GM23338 (cell line): ENCODE data around the gene ABCC9. TPM values are rescaled to one million over a fixed set of nuclear protein-coding genes. Genes with fewer than 3 reads are reported as not detected.

Source experiments
- ATAC-seq: fragments of 200-7000 bp; cut with Tn5 transposase; 3 replicates; pipeline ENCODE4 v1.9.1; 2020
- DNase-seq: peaks from one replicate; pipeline ENCODE4 v3.0.0-alpha.2; 2015; ENCODE audit warnings: low spot score
- H2AFZ ChIP-seq: fragments of 200-600 bp; sonication (generic); 2 replicates; pipeline ENCODE4 v1.8.0; 2016; ENCODE audit warnings: antibody characterized with exemption, mild to moderate bottlenecking, moderate library complexity
- H3F3A ChIP-seq: fragments of 200-600 bp; sonication (generic); replicated peaks from 2 replicates; pipeline ENCODE4 v1.8.0; 2017; ENCODE audit warnings: antibody characterized with exemption, mixed run types, low read depth
- H3K27ac ChIP-seq: fragments of 200-600 bp; sonication (generic); 2 replicates; pipeline ENCODE4 v1.6.1; 2016; ENCODE audit warnings: low read depth
- H3K27me3 ChIP-seq: fragments of 200-600 bp; sonication (generic); 2 replicates; pipeline ENCODE4 v1.8.0; 2016; ENCODE audit warnings: mild to moderate bottlenecking, mixed run types, moderate library complexity; ENCODE audit not compliant: insufficient read depth
- H3K36me3 ChIP-seq: fragments of 200-600 bp; sonication (generic); 2 replicates; pipeline ENCODE4 v1.8.0; 2016; ENCODE audit warnings: mild to moderate bottlenecking; ENCODE audit not compliant: insufficient read depth
- H3K4me1 ChIP-seq: fragments of 200-600 bp; sonication (generic); 2 replicates; pipeline ENCODE4 v1.8.0; 2016; ENCODE audit warnings: mild to moderate bottlenecking, moderate library complexity; ENCODE audit not compliant: insufficient read depth
- H3K4me2 ChIP-seq: fragments of 200-600 bp; sonication (generic); 2 replicates; pipeline ENCODE4 v1.7.1; 2017; ENCODE audit warnings: mixed run types
- H3K4me3 ChIP-seq: fragments of 200-600 bp; sonication (generic); 2 replicates; pipeline ENCODE4 v1.6.1; 2016; ENCODE audit warnings: mixed run types
- H3K79me2 ChIP-seq: fragments of 200-600 bp; sonication (generic); replicated peaks from 2 replicates; pipeline ENCODE4 v1.8.0; 2017; ENCODE audit warnings: mild to moderate bottlenecking; ENCODE audit not compliant: insufficient read depth
- H3K9me2 ChIP-seq: fragments of 200-600 bp; sonication (generic); 2 replicates; pipeline ENCODE4 v1.8.0; 2017; ENCODE audit not compliant: insufficient read depth
- H4K20me1 ChIP-seq: fragments of 200-600 bp; sonication (generic); replicated peaks from 2 replicates; pipeline ENCODE4 v1.8.0; 2017; ENCODE audit warnings: mild to moderate bottlenecking; ENCODE audit not compliant: insufficient read depth
- H3K27ac Mint-ChIP-seq: 2 replicates; pipeline ENCODE4 v1.8.0; 2020; ENCODE audit warnings: inconsistent platforms, mild to moderate bottlenecking, moderate library complexity, mixed read lengths
- H3K27me3 Mint-ChIP-seq: 3 replicates; pipeline ENCODE4 v1.8.0; 2022; ENCODE audit warnings: low read depth, mild to moderate bottlenecking, moderate library complexity, mixed read lengths, inconsistent platforms; ENCODE audit not compliant: insufficient read depth, poor library complexity
- H3K36me3 Mint-ChIP-seq: 3 replicates; pipeline ENCODE4 v1.8.0; 2021; ENCODE audit warnings: low read depth, mild to moderate bottlenecking, inconsistent platforms, moderate library complexity, mixed read lengths
- H3K4me1 Mint-ChIP-seq: 3 replicates; pipeline ENCODE4 v1.8.0; 2020; ENCODE audit warnings: mild to moderate bottlenecking, inconsistent platforms, mixed read lengths
- H3K4me3 Mint-ChIP-seq: 3 replicates; pipeline ENCODE4 v1.8.0; 2021; ENCODE audit warnings: moderate library complexity, mild to moderate bottlenecking, inconsistent platforms, mixed read lengths
- H3K9me3 Mint-ChIP-seq: 3 replicates; pipeline ENCODE4 v1.8.0; 2020; ENCODE audit warnings: moderate library complexity, mild to moderate bottlenecking, inconsistent platforms, mixed read lengths
- CREB1 ChIP-seq: fragments of 250-450 bp; sonication (Bioruptor Pico); IDR thresholded peaks from 2 replicates; pipeline ENCODE4 v1.5.0; 2020; ENCODE audit warnings: low read depth, mild to moderate bottlenecking, moderate library complexity
- EZH2 ChIP-seq: fragments of 200-600 bp; sonication (generic); IDR thresholded peaks from one replicate; pipeline ENCODE4 v1.8.0; 2017; ENCODE audit warnings: antibody characterized with exemption, mild to moderate bottlenecking, low read depth; ENCODE audit not compliant: unreplicated experiment
- EZH2phosphoT487 ChIP-seq: fragments of 200-600 bp; sonication (generic); IDR thresholded peaks from one replicate; pipeline ENCODE4 v1.8.1; 2018; ENCODE audit warnings: antibody characterized with exemption; ENCODE audit not compliant: unreplicated experiment
- JUNB ChIP-seq: IDR thresholded peaks from one replicate; pipeline ENCODE4 v1.6.1; 2016; ENCODE audit warnings: antibody characterized with exemption; ENCODE audit not compliant: unreplicated experiment
- NANOG ChIP-seq: IDR thresholded peaks from 2 replicates; pipeline ENCODE4 v1.6.1; 2016; ENCODE audit warnings: antibody characterized with exemption, borderline replicate concordance
- POLR2AphosphoS5 ChIP-seq: IDR thresholded peaks from 2 replicates; pipeline ENCODE4 v1.6.1; 2016; ENCODE audit warnings: antibody characterized with exemption, low read depth
- STAT1 ChIP-seq: IDR thresholded peaks from one replicate; pipeline ENCODE4 v1.6.1; 2016; ENCODE audit warnings: antibody characterized with exemption; ENCODE audit not compliant: unreplicated experiment
- ZNF114 ChIP-seq: fragments of 250-450 bp; sonication (Bioruptor Pico); IDR thresholded peaks from 2 replicates; pipeline ENCODE4 v1.5.0; 2020; ENCODE audit warnings: mild to moderate bottlenecking, moderate library complexity
- ZNF331 ChIP-seq: fragments of 250-450 bp; sonication (Bioruptor Pico); IDR thresholded peaks from 2 replicates; pipeline ENCODE4 v1.5.0; 2020; ENCODE audit warnings: low read depth, mild to moderate bottlenecking, moderate library complexity
- polyA plus RNA-seq: library from polyadenylated mRNA; unstranded; fragments of >200 nt; fragmentation: Nextera tagmentation; extraction: Ambion mirVana; gene quantifications from 2 replicates; pipeline ENCODE4 v1.2.1, GENCODE V29; 2016
- total RNA-seq: library from RNA; depleted of rRNA; stranded (reverse); fragments of >200 nt; shearing (Covaris generic); gene quantifications from 2 replicates; pipeline ENCODE4 v1.2.3, GENCODE V29; 2014
- TF ChIP-seq, protein P1 (sequence below), 2 experiments: fragments of 200-600 bp in 1 of 2; sonication (generic) in 1 of 2; conservative IDR thresholded peaks; 2 replicates each; pipeline versions ENCODE4 v1.5.1 to v1.6.1; 2016 to 2017; ENCODE audit warnings: antibody characterized with exemption in 2 of 2, low read depth in 2 of 2, mild to moderate bottlenecking in 2 of 2, moderate library complexity in 1 of 2
- TF ChIP-seq, protein P2 (sequence below): IDR thresholded peaks from one replicate; pipeline ENCODE4 v1.6.1; 2018; ENCODE audit warnings: antibody characterized with exemption; ENCODE audit not compliant: unreplicated experiment

Gene ABCC9
- total and polyA plus RNA-seq, 2 experiments from 2014 or later, result not detected

- Histone ChIP-seq H2AFZ (no peak overlapping the region), H3K4me2 (no peak overlapping the region), H3K36me3 (no peaks in the 10 kb centered on the region), H3F3A (no peaks in the 10 kb centered on the region), H3K4me1 (no peaks in the 10 kb centered on the region), H3K27ac (no peak overlapping the region), H4K20me1 (no peaks in the 10 kb centered on the region), H3K79me2 (no peaks in the 10 kb centered on the region), H3K27me3 (no peaks in the 10 kb centered on the region), H3K9me2 (no peaks in the 10 kb centered on the region), H3K4me3 (no peak overlapping the region)
- TF ChIP-seq ZNF114 (CRISPR knock-in tag), result no peak
- TF ChIP-seq EZH2phosphoT487, result no peak
- TF ChIP-seq, protein P1, sequence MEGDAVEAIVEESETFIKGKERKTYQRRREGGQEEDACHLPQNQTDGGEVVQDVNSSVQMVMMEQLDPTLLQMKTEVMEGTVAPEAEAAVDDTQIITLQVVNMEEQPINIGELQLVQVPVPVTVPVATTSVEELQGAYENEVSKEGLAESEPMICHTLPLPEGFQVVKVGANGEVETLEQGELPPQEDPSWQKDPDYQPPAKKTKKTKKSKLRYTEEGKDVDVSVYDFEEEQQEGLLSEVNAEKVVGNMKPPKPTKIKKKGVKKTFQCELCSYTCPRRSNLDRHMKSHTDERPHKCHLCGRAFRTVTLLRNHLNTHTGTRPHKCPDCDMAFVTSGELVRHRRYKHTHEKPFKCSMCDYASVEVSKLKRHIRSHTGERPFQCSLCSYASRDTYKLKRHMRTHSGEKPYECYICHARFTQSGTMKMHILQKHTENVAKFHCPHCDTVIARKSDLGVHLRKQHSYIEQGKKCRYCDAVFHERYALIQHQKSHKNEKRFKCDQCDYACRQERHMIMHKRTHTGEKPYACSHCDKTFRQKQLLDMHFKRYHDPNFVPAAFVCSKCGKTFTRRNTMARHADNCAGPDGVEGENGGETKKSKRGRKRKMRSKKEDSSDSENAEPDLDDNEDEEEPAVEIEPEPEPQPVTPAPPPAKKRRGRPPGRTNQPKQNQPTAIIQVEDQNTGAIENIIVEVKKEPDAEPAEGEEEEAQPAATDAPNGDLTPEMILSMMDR (conservative IDR thresholded peaks at IDR 0.05; ENCODE audit: low read depth in 2 of 2), result no peak
- TF ChIP-seq STAT1, result no peak
- no peak for TF ChIP-seq JUNB
- no peak for TF ChIP-seq NANOG
- TF ChIP-seq ZNF331 (CRISPR knock-in tag), result no peak
- TF ChIP-seq EZH2, result no peak
- Mint-ChIP-seq H3K4me3 (no peak overlapping the region), H3K36me3 (no peaks in the 10 kb centered on the region), H3K27me3 (no peaks in the 10 kb centered on the region), H3K4me1 (no peaks in the 10 kb centered on the region), H3K27ac (no peak overlapping the region), H3K9me3 (peaks cover 16% of the 10 kb centered on the region)
- DNase-seq, result no peak
- no peak for ATAC-seq
Measured at GRCh38 chr12:21950649-21951048, 9.4 kb upstream of the ABCC9 start.

DNA sequence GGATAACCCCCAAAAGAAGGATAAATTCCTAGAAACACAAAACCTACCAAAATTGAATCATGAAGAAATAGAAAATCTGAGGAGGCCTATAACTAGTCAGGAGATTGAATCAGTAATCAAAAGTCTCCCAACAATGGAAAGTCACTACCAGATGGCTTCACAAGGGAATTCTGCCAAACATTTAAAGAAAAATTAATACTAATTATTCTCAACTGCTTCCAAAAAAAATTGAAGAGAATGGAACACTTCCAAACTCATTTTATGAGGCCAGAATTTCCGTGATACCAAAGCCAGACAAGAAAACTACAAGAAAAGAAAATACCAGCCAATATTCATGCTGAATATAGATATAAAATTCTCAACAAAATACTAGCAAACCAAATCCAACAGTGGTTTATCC, 7.8 kb upstream of the ABCC9 start:
- Mint-ChIP-seq H3K27me3 (no peaks in the 10 kb centered on the region), H3K36me3 (no peaks in the 10 kb centered on the region), H3K9me3 (peaks cover 16% of the 10 kb centered on the region), H3K4me1 (no peaks in the 10 kb centered on the region), H3K4me3 (no peak overlapping the region), H3K27ac (no peak overlapping the region)
- no peaks in the 10 kb centered on the region for H3K79me2 ChIP-seq
- H3K4me1 ChIP-seq, result no peaks in the 10 kb centered on the region
- no peak overlapping the region for H3K27ac ChIP-seq
- no peak overlapping the region for H3K4me2 ChIP-seq
- ATAC-seq (no peak), DNase-seq (no peak)
- no peak for TF ChIP-seq POLR2AphosphoS5
- no peak for TF ChIP-seq EZH2
- TF ChIP-seq JUNB, result no peak
- no peaks in the 10 kb centered on the region for H3K27me3 ChIP-seq
- no peak overlapping the region for H2AFZ ChIP-seq
- no peak overlapping the region for H3K4me3 ChIP-seq
- no peaks in the 10 kb centered on the region for H3K9me2 ChIP-seq
- no peaks in the 10 kb centered on the region for H3K36me3 ChIP-seq
- H4K20me1 ChIP-seq, result no peaks in the 10 kb centered on the region
- H3F3A ChIP-seq, result no peaks in the 10 kb centered on the region

GRCh38 chr12:21946983-21947382, 5.8 kb upstream of the ABCC9 start:
- Histone ChIP-seq H3K27ac (no peak overlapping the region), H3F3A (no peaks in the 10 kb centered on the region), H2AFZ (no peak overlapping the region), H3K79me2 (no peaks in the 10 kb centered on the region), H3K27me3 (peaks cover 13% of the 10 kb centered on the region), H3K4me2 (no peak overlapping the region), H4K20me1 (no peaks in the 10 kb centered on the region), H3K4me1 (no peaks in the 10 kb centered on the region), H3K9me2 (no peaks in the 10 kb centered on the region), H3K36me3 (no peaks in the 10 kb centered on the region), H3K4me3 (no peak overlapping the region)
- H3K27me3 Mint-ChIP-seq, result peaks cover 4% of the 10 kb centered on the region
- no peak overlapping the region for H3K27ac Mint-ChIP-seq
- H3K4me1 Mint-ChIP-seq, result no peaks in the 10 kb centered on the region
- DNase-seq, result no peak
- ATAC-seq, result no peak
- no peaks in the 10 kb centered on the region for H3K36me3 Mint-ChIP-seq
- H3K9me3 Mint-ChIP-seq, result peaks cover 16% of the 10 kb centered on the region
- no peak overlapping the region for H3K4me3 Mint-ChIP-seq
- no peak for TF ChIP-seq POLR2AphosphoS5
- no peak for TF ChIP-seq EZH2phosphoT487
- TF ChIP-seq CREB1 (CRISPR knock-in tag), result no peak
- no peak for TF ChIP-seq ZNF331 (CRISPR knock-in tag)
- TF ChIP-seq ZNF114 (CRISPR knock-in tag), result no peak
- no peak for TF ChIP-seq STAT1
- TF ChIP-seq JUNB, result no peak
- no peak for TF ChIP-seq NANOG
- TF ChIP-seq, protein P1 (conservative IDR thresholded peaks at IDR 0.05; ENCODE audit: low read depth in 2 of 2), result no peak
- TF ChIP-seq EZH2, result no peak
- TF ChIP-seq, protein P2, sequence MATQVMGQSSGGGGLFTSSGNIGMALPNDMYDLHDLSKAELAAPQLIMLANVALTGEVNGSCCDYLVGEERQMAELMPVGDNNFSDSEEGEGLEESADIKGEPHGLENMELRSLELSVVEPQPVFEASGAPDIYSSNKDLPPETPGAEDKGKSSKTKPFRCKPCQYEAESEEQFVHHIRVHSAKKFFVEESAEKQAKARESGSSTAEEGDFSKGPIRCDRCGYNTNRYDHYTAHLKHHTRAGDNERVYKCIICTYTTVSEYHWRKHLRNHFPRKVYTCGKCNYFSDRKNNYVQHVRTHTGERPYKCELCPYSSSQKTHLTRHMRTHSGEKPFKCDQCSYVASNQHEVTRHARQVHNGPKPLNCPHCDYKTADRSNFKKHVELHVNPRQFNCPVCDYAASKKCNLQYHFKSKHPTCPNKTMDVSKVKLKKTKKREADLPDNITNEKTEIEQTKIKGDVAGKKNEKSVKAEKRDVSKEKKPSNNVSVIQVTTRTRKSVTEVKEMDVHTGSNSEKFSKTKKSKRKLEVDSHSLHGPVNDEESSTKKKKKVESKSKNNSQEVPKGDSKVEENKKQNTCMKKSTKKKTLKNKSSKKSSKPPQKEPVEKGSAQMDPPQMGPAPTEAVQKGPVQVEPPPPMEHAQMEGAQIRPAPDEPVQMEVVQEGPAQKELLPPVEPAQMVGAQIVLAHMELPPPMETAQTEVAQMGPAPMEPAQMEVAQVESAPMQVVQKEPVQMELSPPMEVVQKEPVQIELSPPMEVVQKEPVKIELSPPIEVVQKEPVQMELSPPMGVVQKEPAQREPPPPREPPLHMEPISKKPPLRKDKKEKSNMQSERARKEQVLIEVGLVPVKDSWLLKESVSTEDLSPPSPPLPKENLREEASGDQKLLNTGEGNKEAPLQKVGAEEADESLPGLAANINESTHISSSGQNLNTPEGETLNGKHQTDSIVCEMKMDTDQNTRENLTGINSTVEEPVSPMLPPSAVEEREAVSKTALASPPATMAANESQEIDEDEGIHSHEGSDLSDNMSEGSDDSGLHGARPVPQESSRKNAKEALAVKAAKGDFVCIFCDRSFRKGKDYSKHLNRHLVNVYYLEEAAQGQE, result no peak
